Activated T-cell treated with anti-CD3 and anti-CD28 coated beads, Interleukin-2, amount 50 U/mL, for 24 hours (primary cell): ENCODE measurements around the gene CELSR2.

Experiments used
- DNase-seq: peaks from one replicate; pipeline ENCODE4 v3.0.0-alpha.2; 2020
- H3K27ac Mint-ChIP-seq: 2 replicates; pipeline ENCODE4 v1.8.0; 2020; ENCODE audit warnings: mild to moderate bottlenecking, mixed read lengths
- H3K27me3 Mint-ChIP-seq: 2 replicates; pipeline ENCODE4 v1.8.0; 2020; ENCODE audit warnings: mixed read lengths
- H3K36me3 Mint-ChIP-seq: 2 replicates; pipeline ENCODE4 v1.8.0; 2020; ENCODE audit warnings: low read depth, mixed read lengths
- H3K4me1 Mint-ChIP-seq: 2 replicates; pipeline ENCODE4 v1.8.0; 2020; ENCODE audit warnings: low read depth, mixed read lengths
- H3K4me3 Mint-ChIP-seq: 2 replicates; pipeline ENCODE4 v1.8.0; 2020; ENCODE audit warnings: mild to moderate bottlenecking, moderate library complexity, mixed read lengths
- H3K9me3 Mint-ChIP-seq: 2 replicates; pipeline ENCODE4 v1.8.0; 2020; ENCODE audit warnings: mixed read lengths

CELSR2 gene

GRCh38 chr1:109263234-109263596 is 13.9 kb downstream of the CELSR2 start:
- Mint-ChIP-seq H3K4me1 (no peaks in the 10 kb centered on the region), H3K27me3 (no peaks in the 10 kb centered on the region), H3K36me3 (no peaks in the 10 kb centered on the region), H3K4me3 (no peak overlapping the region), H3K27ac (peak overlapping the region; percentile 64), H3K9me3 (no peaks in the 10 kb centered on the region)
- no peak for DNase-seq

DNA sequence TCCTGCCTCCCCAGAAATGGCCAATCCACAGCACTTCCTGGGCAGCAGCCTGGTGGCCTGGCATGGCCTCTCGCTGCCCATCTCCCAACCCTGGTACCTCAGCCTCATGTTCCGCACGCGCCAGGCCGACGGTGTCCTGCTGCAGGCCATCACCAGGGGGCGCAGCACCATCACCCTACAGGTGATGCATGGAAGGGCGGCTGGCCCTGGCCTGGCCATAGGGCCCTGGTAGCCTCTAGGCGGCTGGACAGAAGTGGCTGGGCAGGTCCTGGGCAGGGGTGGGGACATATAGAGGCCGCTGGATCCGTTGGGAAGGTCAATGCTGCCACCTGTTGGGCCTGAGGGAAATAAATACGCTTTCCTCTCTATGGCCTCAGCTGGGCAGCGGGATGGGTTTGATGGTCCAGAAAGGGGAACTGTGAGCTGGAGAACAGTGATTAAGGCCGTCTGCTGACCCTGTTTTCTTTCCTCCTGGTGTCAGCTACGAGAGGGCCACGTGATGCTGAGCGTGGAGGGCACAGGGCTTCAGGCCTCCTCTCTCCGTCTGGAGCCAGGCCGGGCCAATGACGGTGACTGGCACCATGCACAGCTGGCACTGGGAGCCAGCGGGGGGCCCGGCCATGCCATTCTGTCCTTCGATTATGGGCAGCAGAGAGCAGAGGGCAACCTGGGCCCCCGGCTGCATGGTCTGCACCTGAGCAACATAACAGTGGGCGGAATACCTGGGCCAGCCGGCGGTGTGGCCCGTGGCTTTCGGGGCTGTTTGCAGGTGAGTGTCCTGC is 14.4 kb downstream of the CELSR2 start:
- Mint-ChIP-seq H3K4me1 (no peaks in the 10 kb centered on the region), H3K36me3 (no peaks in the 10 kb centered on the region), H3K27me3 (no peaks in the 10 kb centered on the region), H3K4me3 (no peak overlapping the region), H3K9me3 (no peaks in the 10 kb centered on the region), H3K27ac (peak overlapping the region; percentile 64)
- peak; percentile 87 for DNase-seq

- Mint-ChIP-seq H3K27me3 (no peaks in the 10 kb centered on the region), H3K4me1 (no peaks in the 10 kb centered on the region), H3K4me3 (no peak overlapping the region), H3K27ac (no peak overlapping the region), H3K9me3 (no peaks in the 10 kb centered on the region), H3K36me3 (no peaks in the 10 kb centered on the region)
- DNase-seq, result no peak
These were observed 15.0 kb downstream of the CELSR2 start for GRCh38 chr1:109264379-109264755.

DNA sequence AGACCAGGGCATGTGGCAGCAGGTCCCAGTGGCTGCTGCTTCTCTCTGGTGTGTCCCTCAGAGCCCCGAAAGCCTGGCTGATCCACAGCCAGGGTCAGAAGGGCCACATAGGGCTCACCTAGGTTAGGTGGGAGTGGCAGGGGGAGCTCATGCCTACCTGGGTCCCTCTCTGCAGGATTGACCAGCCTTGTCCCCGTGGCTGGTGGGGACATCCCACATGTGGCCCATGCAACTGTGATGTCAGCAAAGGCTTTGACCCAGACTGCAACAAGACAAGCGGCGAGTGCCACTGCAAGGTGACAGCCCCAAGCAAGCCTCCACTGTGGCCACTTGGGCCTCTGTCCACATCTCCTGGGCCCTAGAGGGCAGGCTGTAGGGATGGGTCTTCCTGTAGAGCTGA is 15.7 kb downstream of the CELSR2 start:
- H3K4me1 Mint-ChIP-seq, result no peaks in the 10 kb centered on the region
- DNase-seq, result no peak
- H3K4me3 Mint-ChIP-seq, result no peak overlapping the region
- H3K27ac Mint-ChIP-seq, result no peak overlapping the region
- no peaks in the 10 kb centered on the region for H3K27me3 Mint-ChIP-seq
- no peaks in the 10 kb centered on the region for H3K36me3 Mint-ChIP-seq
- H3K9me3 Mint-ChIP-seq, result no peaks in the 10 kb centered on the region

GRCh38 chr1:109265741-109266330 is 16.5 kb downstream of the CELSR2 start:
- Mint-ChIP-seq H3K27ac (no peak overlapping the region), H3K36me3 (no peaks in the 10 kb centered on the region), H3K9me3 (no peaks in the 10 kb centered on the region), H3K27me3 (no peaks in the 10 kb centered on the region), H3K4me1 (no peaks in the 10 kb centered on the region), H3K4me3 (no peak overlapping the region)
- DNase-seq, result no peak

DNA sequence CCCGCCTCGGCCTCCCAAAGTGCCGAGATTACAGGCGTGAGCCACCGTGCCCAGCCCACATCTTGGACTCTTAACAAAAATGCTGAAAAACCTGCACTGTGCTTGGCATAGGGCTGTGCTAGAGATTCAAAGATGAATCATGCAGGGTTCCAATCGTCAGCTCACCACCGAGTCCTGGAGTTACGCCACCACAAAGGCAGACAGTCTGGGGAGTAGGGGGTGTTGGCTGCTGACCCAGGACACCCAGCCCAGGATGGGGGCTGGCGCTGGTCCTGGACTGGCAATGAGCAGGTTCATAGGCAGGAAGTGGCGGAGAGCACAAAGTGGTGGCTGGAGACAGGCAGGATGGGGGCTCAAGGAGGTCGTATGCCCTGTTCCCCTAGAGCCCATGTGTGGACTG is 17.6 kb downstream of the CELSR2 start:
- Mint-ChIP-seq H3K4me3 (no peak overlapping the region), H3K27ac (no peak overlapping the region), H3K36me3 (no peaks in the 10 kb centered on the region), H3K4me1 (no peaks in the 10 kb centered on the region), H3K9me3 (no peaks in the 10 kb centered on the region), H3K27me3 (no peaks in the 10 kb centered on the region)
- DNase-seq, result no peak

GRCh38 chr1:109267743-109268300 is 18.5 kb downstream of the CELSR2 start:
- Mint-ChIP-seq H3K27ac (no peak overlapping the region), H3K4me3 (no peak overlapping the region), H3K4me1 (no peaks in the 10 kb centered on the region), H3K36me3 (no peaks in the 10 kb centered on the region), H3K9me3 (no peaks in the 10 kb centered on the region), H3K27me3 (no peaks in the 10 kb centered on the region)
- no peak for DNase-seq

GRCh38 chr1:109268431-109269211 is 19.3 kb downstream of the CELSR2 start:
- Mint-ChIP-seq H3K4me1 (no peaks in the 10 kb centered on the region), H3K27me3 (no peaks in the 10 kb centered on the region), H3K4me3 (no peak overlapping the region), H3K27ac (no peak overlapping the region), H3K36me3 (no peaks in the 10 kb centered on the region), H3K9me3 (no peaks in the 10 kb centered on the region)
- no peak for DNase-seq

- no peak for DNase-seq
- no peaks in the 10 kb centered on the region for H3K27me3 Mint-ChIP-seq
- no peak overlapping the region for H3K27ac Mint-ChIP-seq
- no peaks in the 10 kb centered on the region for H3K9me3 Mint-ChIP-seq
- no peak overlapping the region for H3K4me3 Mint-ChIP-seq
- no peaks in the 10 kb centered on the region for H3K4me1 Mint-ChIP-seq
- H3K36me3 Mint-ChIP-seq, result no peaks in the 10 kb centered on the region
These were observed 20.1 kb downstream of the CELSR2 start for GRCh38 chr1:109269212-109269980.

DNA sequence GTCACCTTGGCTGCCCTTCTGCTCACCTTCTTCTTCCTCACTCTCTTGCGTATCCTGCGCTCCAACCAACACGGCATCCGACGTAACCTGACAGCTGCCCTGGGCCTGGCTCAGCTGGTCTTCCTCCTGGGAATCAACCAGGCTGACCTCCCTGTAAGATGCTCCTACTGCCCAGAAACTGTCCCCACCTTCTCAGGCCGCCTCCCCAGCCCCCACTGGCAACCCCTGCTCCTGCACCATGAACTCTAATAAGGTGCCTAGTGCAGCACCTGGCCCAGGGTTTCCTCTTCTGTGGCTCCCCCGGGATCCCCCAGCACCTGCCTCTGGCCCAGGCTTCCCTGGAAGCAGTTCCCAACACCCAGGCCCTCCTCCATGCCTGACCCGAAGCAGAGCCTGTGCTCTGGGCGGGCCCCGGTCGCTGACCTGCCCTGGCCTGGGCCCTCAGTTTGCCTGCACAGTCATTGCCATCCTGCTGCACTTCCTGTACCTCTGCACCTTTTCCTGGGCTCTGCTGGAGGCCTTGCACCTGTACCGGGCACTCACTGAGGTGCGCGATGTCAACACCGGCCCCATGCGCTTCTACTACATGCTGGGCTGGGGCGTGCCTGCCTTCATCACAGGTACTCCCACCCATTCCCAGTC is 20.8 kb downstream of the CELSR2 start:
- H3K27me3 Mint-ChIP-seq, result no peaks in the 10 kb centered on the region
- no peaks in the 10 kb centered on the region for H3K36me3 Mint-ChIP-seq
- H3K4me3 Mint-ChIP-seq, result no peak overlapping the region
- H3K27ac Mint-ChIP-seq, result no peak overlapping the region
- no peaks in the 10 kb centered on the region for H3K4me1 Mint-ChIP-seq
- no peak for DNase-seq
- no peaks in the 10 kb centered on the region for H3K9me3 Mint-ChIP-seq

GRCh38 chr1:109270623-109271317 is 21.4 kb downstream of the CELSR2 start:
- Mint-ChIP-seq H3K4me1 (no peaks in the 10 kb centered on the region), H3K27me3 (no peaks in the 10 kb centered on the region), H3K36me3 (no peaks in the 10 kb centered on the region), H3K27ac (no peak overlapping the region), H3K9me3 (no peaks in the 10 kb centered on the region), H3K4me3 (no peak overlapping the region)
- DNase-seq, result no peak

DNA sequence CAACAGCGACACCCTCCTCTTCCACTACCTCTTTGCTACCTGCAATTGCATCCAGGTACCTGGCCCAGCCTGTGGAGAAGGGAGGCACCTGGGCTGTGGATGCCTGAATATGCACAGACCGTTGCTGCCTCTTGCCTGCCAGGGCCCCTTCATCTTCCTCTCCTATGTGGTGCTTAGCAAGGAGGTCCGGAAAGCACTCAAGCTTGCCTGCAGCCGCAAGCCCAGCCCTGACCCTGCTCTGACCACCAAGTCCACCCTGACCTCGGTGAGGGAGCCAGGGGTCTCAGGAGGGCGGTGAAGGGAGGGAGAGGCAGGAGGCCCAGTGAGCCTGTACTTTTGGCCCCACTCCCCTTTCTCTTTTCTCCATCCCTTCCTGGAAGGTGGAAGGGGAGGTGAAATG is 22.1 kb downstream of the CELSR2 start:
- Mint-ChIP-seq H3K36me3 (no peaks in the 10 kb centered on the region), H3K4me1 (no peaks in the 10 kb centered on the region), H3K9me3 (no peaks in the 10 kb centered on the region), H3K27ac (no peak overlapping the region), H3K27me3 (no peaks in the 10 kb centered on the region), H3K4me3 (no peak overlapping the region)
- no peak for DNase-seq

DNA sequence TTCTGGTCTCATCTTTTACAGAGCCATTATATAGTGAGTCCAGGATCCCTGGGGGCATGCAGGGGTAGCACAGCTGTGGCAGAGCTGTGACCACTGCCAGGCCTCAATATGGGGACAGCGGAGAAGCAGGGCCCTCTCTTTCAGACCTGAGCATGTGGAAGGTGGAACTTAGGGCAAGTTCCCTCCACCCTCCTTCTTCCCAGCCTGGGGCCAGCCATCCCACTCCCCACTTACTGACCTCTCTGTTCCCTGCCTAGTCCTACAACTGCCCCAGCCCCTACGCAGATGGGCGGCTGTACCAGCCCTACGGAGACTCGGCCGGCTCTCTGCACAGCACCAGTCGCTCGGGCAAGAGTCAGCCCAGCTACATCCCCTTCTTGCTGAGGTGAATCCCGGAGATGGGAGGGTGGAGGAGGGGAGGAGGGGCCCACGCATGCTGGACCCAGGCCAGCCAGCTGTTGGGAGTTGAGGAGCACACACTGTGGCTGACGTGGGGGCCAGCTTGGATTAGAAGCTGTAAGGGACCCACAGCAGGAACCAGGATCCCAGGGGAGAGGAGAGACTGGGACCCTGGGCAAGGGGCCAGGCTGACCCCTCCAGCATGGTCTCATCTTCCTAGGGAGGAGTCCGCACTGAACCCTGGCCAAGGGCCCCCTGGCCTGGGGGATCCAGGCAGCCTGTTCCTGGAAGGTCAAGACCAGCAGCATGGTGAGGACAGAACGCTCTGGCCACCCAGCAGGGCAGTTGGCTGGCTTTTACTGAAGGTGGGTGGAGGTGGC is 22.9 kb downstream of the CELSR2 start:
- Mint-ChIP-seq H3K27me3 (no peaks in the 10 kb centered on the region), H3K4me3 (no peak overlapping the region), H3K4me1 (peaks cover 2% of the 10 kb centered on the region), H3K36me3 (no peaks in the 10 kb centered on the region), H3K9me3 (no peaks in the 10 kb centered on the region), H3K27ac (no peak overlapping the region)
- no peak for DNase-seq
